ENCODE results near the gene CFAP73. TPM values are rescaled to one million over a fixed set of nuclear protein-coding genes. Genes with fewer than 3 reads are reported as not detected.

Gene CFAP73
- total and polyA plus RNA-seq, 2 of the 8 experiments (the other 6 are each of a cell fraction or from before 2014, with no cell fraction given), result 0.45 to 0.56 TPM

GRCh38 chr12:113115455-113116126 lies 33.9 kb upstream of the CFAP73 start:
- H3K27ac ChIP-seq (ENCODE audit: low read depth, low read length), result no peak overlapping the region
- H4K20me1 ChIP-seq (replicated peaks in 1 of 2; ENCODE audit: control insufficient read depth in 1 of 2, insufficient read depth in 2 of 2, low read length in 2 of 2), result no peaks in the 10 kb centered on the region
- no peaks in the 10 kb centered on the region; the same call in 1 of the 2 replicates for H3K79me1 ChIP-seq (ENCODE audit: low read depth, low read length)
- 78% methylated on average over 22 of the region's 22 CpGs; no CpG with 5 or more reads in 1 of the 2 experiments for WGBS, 2 experiments (ENCODE audit: extremely low coverage in 1 of 2, insufficient coverage in 1 of 2, insufficient read length in 1 of 2, insufficient replicate concordance in 2 of 2, low coverage in 1 of 2, low lambda C conversion rate in 2 of 2, missing lambda C conversion rate in 1 of 2)
- H2BK12ac ChIP-seq (ENCODE audit: low read depth, low read length), result no peak overlapping the region
- H2BK20ac ChIP-seq (ENCODE audit: low read length), result no peak overlapping the region
- no peak overlapping the region for H3K18ac ChIP-seq (ENCODE audit: extremely low read depth, low read length)
- no peak overlapping the region for H2BK5ac ChIP-seq (ENCODE audit: low read depth, low read length)
- no peak overlapping the region for H4K8ac ChIP-seq (ENCODE audit: extremely low read depth, insufficient read depth, low read length)
- no peaks in the 10 kb centered on the region for H3K36me3 ChIP-seq (ENCODE audit: control insufficient read depth in 2 of 4, insufficient read depth in 4 of 4, low read length in 3 of 4)
- no peak overlapping the region for H3K4ac ChIP-seq (replicated peaks; ENCODE audit: insufficient read length, low read depth, low read length)
- H2AFZ ChIP-seq (ENCODE audit: low read length), result no peak overlapping the region
- no peak overlapping the region for H3K9ac ChIP-seq (replicated peaks in 1 of 4; ENCODE audit: extremely low read depth in 1 of 4, low read depth in 3 of 4, low read length in 3 of 4)
- ChIA-PET CTCF (ENCODE audit: partially characterized antibody) (interaction anchor here (0.9 to 2.8 kb wide), 4 partner anchors 11 to 22 kb away, joined by 3 to 11 read pairs (median 6); no protein-coding TSS in a partner anchor), POLR2A (ENCODE audit: partially characterized antibody) (interaction anchor here (1.3 to 1.4 kb wide), 2 partner anchors 14 to 45 kb away, joined by 3 read pairs; no protein-coding TSS in a partner anchor)
- H2BK120ac ChIP-seq (replicated peaks; ENCODE audit: low read depth, low read length), result no peak overlapping the region
- no peaks in the 10 kb centered on the region for H3K4me1 ChIP-seq (replicated peaks in 1 of 4; ENCODE audit: control insufficient read depth in 3 of 4, insufficient read depth in 4 of 4, low read length in 3 of 4)
- H3K14ac ChIP-seq (ENCODE audit: insufficient read length), result no peak overlapping the region
- H2AK5ac ChIP-seq (ENCODE audit: low read depth, low read length), result no peak overlapping the region
- H3K4me3 ChIP-seq (ENCODE audit: extremely low read depth in 1 of 4, insufficient read depth in 2 of 4, low read depth in 3 of 4, low read length in 4 of 4), result no peak overlapping the region
- no peak overlapping the region for H4K5ac ChIP-seq (ENCODE audit: insufficient read length, low read depth, low read length)
- H3K9me3 ChIP-seq (ENCODE audit: insufficient read depth in 2 of 2, low read depth in 1 of 2, low read length in 1 of 2), result no peaks in the 10 kb centered on the region
- no peak overlapping the region for H2BK15ac ChIP-seq (ENCODE audit: low read length)
- H3K27me3 ChIP-seq (replicated peaks in 1 of 4; ENCODE audit: control insufficient read depth in 3 of 4, extremely low read depth in 1 of 4, insufficient read depth in 3 of 4, low read length in 3 of 4), result no peaks in the 10 kb centered on the region
- no peak for FAIRE-seq
- H4K91ac ChIP-seq (replicated peaks; ENCODE audit: insufficient read length, low read length), result no peak overlapping the region
- H3K23ac ChIP-seq (ENCODE audit: insufficient read length), result no peak overlapping the region
- no peak for DNase-seq (ENCODE audit: low read depth in 1 of 2, low spot score in 2 of 2)
- no peak overlapping the region for H3K56ac ChIP-seq (replicated peaks; ENCODE audit: insufficient read length, low read depth, low read length)
- H3K79me2 ChIP-seq (ENCODE audit: control insufficient read depth in 1 of 2, insufficient read depth in 2 of 2, low read length in 2 of 2), result no peaks in the 10 kb centered on the region
- H3K4me2 ChIP-seq (ENCODE audit: insufficient read depth in 1 of 2, low read depth in 2 of 2, low read length in 2 of 2), result no peak overlapping the region
- H3K23me2 ChIP-seq (ENCODE audit: low read depth, low read length), result no peaks in the 10 kb centered on the region
- TF ChIP-seq CHD1 (IDR thresholded peaks at IDR 0.05; ENCODE audit: low read depth, low read length), result no peak
- TF ChIP-seq HDAC6 (IDR thresholded peaks at IDR 0.05; ENCODE audit: low read depth, low read length), result no peak

All from H1 (cell line).